Thymus (tissue), 11 donors: Measurements from ENCODE around the gene SLC2A4. TPM values are rescaled to one million over a fixed set of nuclear protein-coding genes. Genes with fewer than 3 reads are reported as not detected.

Source experiments
- DNase-seq, 9 donors: peaks; one replicate each; pipeline ENCODE4 v3.0.0-alpha.2; 2013; ENCODE audit warnings: low spot score in 9 of 9, low read depth in 6 of 9, missing footprints in 1 of 9
- H3K27ac ChIP-seq, 2 donors: one replicate each; pipeline ENCODE4 v1.5.1; 2013; ENCODE audit warnings: control low read depth in 1 of 2, low read depth in 1 of 2, low read length in 1 of 2, mild to moderate bottlenecking in 1 of 2, moderate library complexity in 1 of 2
- H3K27me3 ChIP-seq, 2 donors: one replicate each; pipeline ENCODE4 v1.5.1; 2013; ENCODE audit warnings: low read length in 1 of 2; ENCODE audit not compliant: control insufficient read depth in 2 of 2, insufficient read depth in 1 of 2
- H3K36me3 ChIP-seq, 2 donors: one replicate each; pipeline ENCODE4 v1.5.1; 2013; ENCODE audit warnings: low read length in 1 of 2, mild to moderate bottlenecking in 1 of 2, moderate library complexity in 1 of 2; ENCODE audit not compliant: control insufficient read depth in 2 of 2, insufficient read depth in 2 of 2
- H3K4me1 ChIP-seq, 2 donors: one replicate each; pipeline ENCODE4 v1.5.1; 2013; ENCODE audit warnings: low read length in 2 of 2; ENCODE audit not compliant: control insufficient read depth in 2 of 2, insufficient read depth in 2 of 2
- H3K4me3 ChIP-seq, 2 donors: one replicate each; pipeline ENCODE4 v1.5.1; 2013; ENCODE audit warnings: low read length in 2 of 2, control low read depth in 1 of 2, mild to moderate bottlenecking in 1 of 2
- H3K9me3 ChIP-seq, 2 donors: one replicate each; pipeline ENCODE4 v1.5.1; 2013; ENCODE audit warnings: low read length in 1 of 2, mild to moderate bottlenecking in 1 of 2; ENCODE audit not compliant: control insufficient read depth in 2 of 2, insufficient read depth in 1 of 2
- WGBS: extraction: QIAGEN DNeasy Blood & Tissue Kit; methylation state at CpG from one replicate; pipeline ENCODE4 v1.1.7; 2013; 5-methylcytosine and 5-hydroxymethylcytosine counted together
- polyA plus RNA-seq: library from polyadenylated mRNA; stranded (reverse); fragments of 200-250 nt; gene quantifications from one replicate; pipeline ENCODE4 v1.2.3, GENCODE V29; 2013
- total RNA-seq: library from RNA; stranded (reverse); fragments of 120-200 nt; gene quantifications from one replicate; pipeline ENCODE4 v1.2.4, GENCODE V29; 2013
- donor health status: healthy.

SLC2A4 gene
- total and polyA plus RNA-seq, 2 donors, result 0.19 to 1.2 TPM

- peak overlapping the region in 1 of 2 donors; percentile 98 for H3K27ac ChIP-seq
- WGBS, result 61% methylated on average over 9 of the region's 9 CpGs
- H3K4me1 ChIP-seq, result peaks cover 22 to 33% of the 10 kb centered on the region in 2 donors
Observed at GRCh38 chr17:7313890-7314718, 32.6 kb downstream of the SLC2A4 start.

DNA sequence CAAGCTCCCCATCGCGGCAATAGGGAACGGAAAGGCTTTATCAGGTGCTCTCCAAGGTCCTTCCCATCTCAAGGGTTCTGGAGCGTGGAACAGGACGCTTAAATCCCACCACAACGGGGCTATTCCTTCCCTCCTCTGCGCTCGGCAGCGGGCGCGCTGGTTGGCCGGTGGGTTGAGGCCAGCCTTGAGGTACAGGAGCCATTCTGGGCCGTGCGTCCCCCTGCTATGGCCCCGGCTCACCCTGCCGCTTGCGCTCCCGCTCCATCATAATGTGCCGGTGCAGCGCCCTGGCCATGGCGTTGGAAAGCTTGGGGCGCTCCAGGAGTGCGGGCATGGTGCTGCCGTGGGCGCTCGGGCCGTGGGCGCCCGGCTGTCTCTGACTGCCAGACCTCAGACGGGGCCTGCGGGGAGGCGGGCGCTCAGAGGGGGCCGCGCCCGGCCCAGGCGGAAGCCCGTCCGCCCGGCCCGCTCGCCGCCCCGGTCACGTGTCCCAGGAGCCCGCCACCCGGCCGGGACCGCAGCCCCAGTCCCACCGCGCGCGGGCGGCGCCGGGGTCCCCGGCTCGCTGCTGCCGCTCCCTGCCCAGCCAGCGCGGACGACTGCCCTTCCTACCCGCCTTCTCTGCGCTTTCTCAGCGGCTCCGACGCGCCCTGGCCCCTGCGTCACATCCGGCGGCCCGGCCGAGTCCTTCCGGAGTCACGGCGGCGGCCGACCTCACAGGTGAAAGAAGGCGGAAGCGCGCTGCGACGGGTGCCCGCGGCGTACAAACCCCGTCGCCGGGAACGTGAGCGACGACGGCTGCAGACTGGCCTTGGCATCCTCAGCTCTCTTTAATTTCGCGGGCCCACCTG is 33.4 kb downstream of the SLC2A4 start, which contains the start of gene GPS2:
Gene GPS2 (minus strand): TSS at position 642 of the 851 bp plus-strand sequence. CDS start 308 bp downstream, at position 334.
- Histone ChIP-seq H3K27me3 (no peaks in the 10 kb centered on the region), H3K4me1 (peaks cover 14 to 25% of the 10 kb centered on the region in 2 donors), H3K27ac (peak within 1 kb of the TSS; percentile 84 to 98), H3K9me3 (no peaks in the 10 kb centered on the region), H3K4me3 (peak within 1 kb of the TSS; percentile 62 to 82), H3K36me3 (peaks cover 48 to 71% of the 10 kb centered on the region in 2 donors)
- DNase-seq, result peak in 6 of 9 donors; percentile 78 to 94 (median 88)
- WGBS, result under 1% methylated on average over 95 of the region's 95 CpGs

More at GRCh38 chr17:7313890-7314718, 32.6 kb downstream of the SLC2A4 start:
- Histone ChIP-seq H3K27me3 (no peaks in the 10 kb centered on the region), H3K9me3 (no peaks in the 10 kb centered on the region), H3K4me3 (peak overlapping the region; percentile 53 to 82), H3K36me3 (peaks cover 52 to 77% of the 10 kb centered on the region in 2 donors)
- no peak for DNase-seq

GRCh38 chr17:7315570-7316235 is 34.2 kb downstream of the SLC2A4 start:
- peaks cover 50 to 69% of the 10 kb centered on the region in 2 donors for H3K36me3 ChIP-seq
- no peaks in the 10 kb centered on the region for H3K9me3 ChIP-seq
- WGBS, result 47% methylated on average over 30 of the region's 30 CpGs
- H3K4me3 ChIP-seq, result peak overlapping the region; percentile 62 to 82
- H3K27me3 ChIP-seq, result no peaks in the 10 kb centered on the region
- peak overlapping the region; percentile 84 to 98 for H3K27ac ChIP-seq
- DNase-seq, result no peak
- peaks cover 11 to 18% of the 10 kb centered on the region in 2 donors for H3K4me1 ChIP-seq

DNA sequence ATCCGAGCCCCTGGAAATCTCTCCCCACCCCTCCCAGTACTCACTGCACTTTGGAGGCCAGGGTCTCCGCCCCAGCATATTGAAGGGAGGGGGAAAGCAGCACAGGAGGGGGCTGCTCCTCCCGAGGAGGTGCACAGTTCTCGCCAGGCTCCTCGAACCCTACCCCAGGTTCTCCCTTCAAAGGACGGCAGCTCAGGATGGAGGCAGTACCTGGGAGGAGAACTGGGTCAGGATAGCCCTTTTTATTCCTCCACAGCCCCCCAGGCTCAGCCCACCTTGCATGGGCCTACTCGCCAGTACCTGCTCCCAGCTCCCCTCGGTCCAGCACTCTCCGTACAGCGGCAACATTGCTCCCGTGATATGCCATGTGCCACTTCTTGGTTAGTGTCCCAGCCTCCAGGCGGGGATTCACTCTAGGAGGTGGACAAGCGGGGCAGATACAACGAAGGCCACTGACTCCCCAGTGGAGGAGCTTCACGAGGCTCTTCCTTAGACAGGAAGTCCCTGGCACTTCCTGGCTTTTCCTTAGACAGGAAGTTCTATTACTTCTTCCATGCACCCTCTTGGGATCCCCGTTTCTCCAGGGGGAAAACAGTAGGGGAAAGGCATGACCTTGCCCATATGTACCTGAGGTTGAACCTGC is 35.8 kb downstream of the SLC2A4 start:
- H3K36me3 ChIP-seq, result peaks cover 54 to 70% of the 10 kb centered on the region in 2 donors
- no peak overlapping the region for H3K27ac ChIP-seq
- WGBS, result 97% methylated on average over 16 of the region's 16 CpGs
- peaks cover 11 to 18% of the 10 kb centered on the region in 2 donors for H3K4me1 ChIP-seq
- no peak for DNase-seq
- H3K4me3 ChIP-seq, result no peak overlapping the region
- H3K9me3 ChIP-seq, result no peaks in the 10 kb centered on the region
- H3K27me3 ChIP-seq, result no peaks in the 10 kb centered on the region

GRCh38 chr17:7318121-7318860 is 36.8 kb downstream of the SLC2A4 start:
- DNase-seq, result no peak
- H3K27ac ChIP-seq, result no peak overlapping the region
- no peak overlapping the region for H3K4me3 ChIP-seq
- H3K4me1 ChIP-seq, result peaks cover 11 to 18% of the 10 kb centered on the region in 2 donors
- over 99% methylated on average over 13 of the region's 13 CpGs for WGBS
- no peaks in the 10 kb centered on the region for H3K9me3 ChIP-seq
- peaks cover 54 to 70% of the 10 kb centered on the region in 2 donors for H3K36me3 ChIP-seq
- no peaks in the 10 kb centered on the region for H3K27me3 ChIP-seq

GRCh38 chr17:7321466-7321865 is 39.9 kb downstream of the SLC2A4 start:
- no peak for DNase-seq
- 97% methylated on average over 15 of the region's 15 CpGs for WGBS
- Histone ChIP-seq H3K4me1 (no peaks in the 10 kb centered on the region), H3K9me3 (no peaks in the 10 kb centered on the region), H3K36me3 (peaks cover 81 to 86% of the 10 kb centered on the region in 2 donors), H3K4me3 (no peak overlapping the region), H3K27me3 (no peaks in the 10 kb centered on the region), H3K27ac (no peak overlapping the region)

DNA sequence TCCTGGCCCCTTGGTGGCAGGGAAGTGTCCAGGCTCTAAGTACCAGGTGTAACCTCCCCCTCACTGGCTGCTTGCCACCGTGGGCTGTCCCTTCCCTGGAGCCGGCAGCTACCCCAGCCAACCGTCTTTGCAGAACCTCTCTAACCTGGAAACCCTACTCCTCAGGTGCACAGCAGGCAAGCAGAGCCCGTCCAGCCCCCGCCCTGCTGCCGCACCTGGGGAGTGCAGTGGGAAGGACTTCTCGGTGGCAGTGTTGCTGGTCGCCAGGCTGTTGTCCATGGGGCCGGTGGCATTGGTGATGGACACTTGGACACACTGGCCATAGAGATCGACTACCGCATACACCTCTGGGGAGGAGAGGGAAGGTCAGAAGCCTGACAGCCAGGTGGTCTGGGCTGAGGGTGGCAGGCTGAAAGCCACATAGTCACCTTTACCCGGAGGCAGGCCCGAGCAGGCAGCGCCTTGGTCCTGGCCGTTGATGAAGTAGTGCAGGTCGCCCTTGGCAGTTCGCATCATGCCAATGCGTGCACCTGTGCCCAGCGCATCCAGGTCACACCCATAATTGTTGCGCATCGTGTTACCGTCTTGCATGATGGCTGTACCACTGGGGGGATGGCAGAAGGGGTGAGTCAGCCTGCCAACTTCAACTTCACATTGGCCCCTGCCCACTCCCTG is 41.1 kb downstream of the SLC2A4 start:
- Histone ChIP-seq H3K27ac (no peak overlapping the region), H3K9me3 (no peaks in the 10 kb centered on the region), H3K4me3 (no peak overlapping the region), H3K4me1 (peaks cover 0 to 2% of the 10 kb centered on the region in 2 donors), H3K36me3 (peaks cover 78 to 81% of the 10 kb centered on the region in 2 donors), H3K27me3 (no peaks in the 10 kb centered on the region)
- WGBS, result 98% methylated on average over 22 of the region's 22 CpGs
- no peak for DNase-seq
